Fibroblast of the aortic adventitia (primary cell): ENCODE measurements around the gene MAP3K5. TPM values are rescaled to one million over a fixed set of nuclear protein-coding genes. Genes with fewer than 3 reads are reported as not detected.

ENCODE experiments used
- DNase-seq: peaks from one replicate; pipeline ENCODE4 v3.0.0-alpha.2; 2010; ENCODE audit warnings: low read depth
- H3K4me3 ChIP-seq: 2 replicates; pipeline ENCODE4 v1.5.1; 2011; ENCODE audit warnings: low read depth, mild to moderate bottlenecking, control low read depth, low read length, moderate library complexity
- CTCF ChIP-seq: IDR thresholded peaks from 2 replicates; pipeline ENCODE4 v1.5.1; 2011; ENCODE audit warnings: mild to moderate bottlenecking, low read length, control low read depth, inconsistent platforms; ENCODE audit not compliant: insufficient read depth
- total RNA-seq: library from RNA; depleted of rRNA; stranded (reverse); fragments of >200 nt; gene quantifications from 2 replicates; pipeline ENCODE4 v1.2.3, GENCODE V29; 2012; ENCODE audit warnings: low replicate concordance

Gene MAP3K5
- total RNA-seq, 1 donor, result 15.5 TPM

- H3K4me3 ChIP-seq, result no peak overlapping the region
- no peak for TF ChIP-seq CTCF
- DNase-seq, result no peak
Measured at GRCh38 chr6:136736281-136736960, 55.9 kb downstream of the MAP3K5 start.

GRCh38 chr6:136734977-136735376, 57.3 kb downstream of the MAP3K5 start:
- no peak overlapping the region for H3K4me3 ChIP-seq
- no peak for TF ChIP-seq CTCF
- no peak for DNase-seq

GRCh38 chr6:136732889-136733288, 59.4 kb downstream of the MAP3K5 start:
- DNase-seq, result no peak
- TF ChIP-seq CTCF, result no peak
- H3K4me3 ChIP-seq, result no peak overlapping the region

- DNase-seq, result no peak
- no peak overlapping the region for H3K4me3 ChIP-seq
- no peak for TF ChIP-seq CTCF
Measured at GRCh38 chr6:136729832-136730231, 62.4 kb downstream of the MAP3K5 start.

GRCh38 chr6:136728976-136729515, 63.2 kb downstream of the MAP3K5 start:
- DNase-seq, result no peak
- no peak overlapping the region for H3K4me3 ChIP-seq
- no peak for TF ChIP-seq CTCF

- TF ChIP-seq CTCF, result no peak
- DNase-seq, result no peak
- H3K4me3 ChIP-seq, result no peak overlapping the region
Measured at GRCh38 chr6:136728033-136728939, 64.0 kb downstream of the MAP3K5 start.
